Gastrocnemius medialis (tissue), 4 donors: Measurements from ENCODE around the gene TLE5. TPM values are rescaled to one million over a fixed set of nuclear protein-coding genes. Genes with fewer than 3 reads are reported as not detected.
A peak's percentile ranks its signal among the peaks of the same experiment; 100 is the strongest.

Source experiments
- ATAC-seq, 2 donors: fragments of 150-250 bp; one replicate each; pipeline ENCODE4 v1.9.1; 2016
- DNase-seq, 2 donors: peaks; one replicate each; pipeline ENCODE4 v3.0.0-alpha.2; 2019
- H3K27ac ChIP-seq, 4 donors: fragments of 200-600 bp; sonication (generic); 1 replicate in 1 of 4; 2 replicates in 3 of 4; pipeline ENCODE4 v1.5.1; 2016 to 2018; ENCODE audit warnings: mild to moderate bottlenecking in 2 of 4, moderate library complexity in 1 of 4
- H3K27me3 ChIP-seq, 3 donors: fragments of 200-600 bp; sonication (generic) in 2 of 3; 1 replicate in 1 of 3; 2 replicates in 2 of 3; pipeline versions ENCODE4 v1.5.1 to v1.6.0; 2016 to 2019; ENCODE audit warnings: mild to moderate bottlenecking in 1 of 3, moderate library complexity in 1 of 3
- H3K36me3 ChIP-seq, 2 donors: fragments of 200-600 bp; sonication (generic) in 1 of 2; one replicate each; pipeline ENCODE4 v1.5.1; 2017 to 2018
- H3K4me1 ChIP-seq, 2 donors: fragments of 200-600 bp; sonication (generic) in 1 of 2; one replicate each; pipeline ENCODE4 v1.5.1; 2016 to 2017; ENCODE audit warnings: mild to moderate bottlenecking in 2 of 2
- H3K4me3 ChIP-seq, 4 donors: fragments of 200-600 bp; sonication (generic) in 3 of 4; 1 replicate in 1 of 4; 2 replicates in 3 of 4; pipeline ENCODE4 v1.5.1; 2016 to 2019; ENCODE audit warnings: mild to moderate bottlenecking in 2 of 4
- H3K9me3 ChIP-seq, 3 donors: fragments of 200-600 bp; sonication (generic) in 2 of 3; 1 replicate in 1 of 3; 2 replicates in 2 of 3; pipeline ENCODE4 v1.5.1; 2016 to 2019
- POLR2A ChIP-seq, 2 donors: fragments of 450-650 bp; IDR thresholded peaks; one replicate each; pipeline ENCODE4 v1.6.1; 2017; ENCODE audit warnings: antibody characterized with exemption in 2 of 2, mild to moderate bottlenecking in 2 of 2, moderate library complexity in 2 of 2
- in situ Hi-C, 4 donors: fragments of 200-750 bp; cut with MboI; loops; one replicate each; pipeline versions ENCODE4 v1.15.0 to v1.8.0; 2017; ENCODE audit warnings: low sequenced_read_pairs in 4 of 4
- intact Hi-C: fragments of 100-400 bp; cut with DNase I; formaldehyde crosslinking; loops from one replicate; pipeline ENCODE4 v1.15.1; 2023; ENCODE audit warnings: low total_unique reads
- total RNA-seq, 4 donors: library from RNA; depleted of rRNA; stranded (reverse); fragments of >200 nt; gene quantifications; one replicate each; pipeline versions ENCODE4 v1.1.0 to v1.2.3, GENCODE V29; 2016
- TF ChIP-seq, protein P1 (sequence below), 5 experiments: fragments of 450-650 bp in 3 of 5; fragments of 200-600 bp in 2 of 5; sonication (generic) in 2 of 5; IDR thresholded peaks in 4 of 5; conservative IDR thresholded peaks in 1 of 5; 1 replicate in 4 of 5; 2 replicates in 1 of 5; pipeline ENCODE4 v1.5.1; 2016 to 2019; ENCODE audit warnings: antibody characterized with exemption in 5 of 5, mild to moderate bottlenecking in 3 of 5, moderate library complexity in 3 of 5

Gene TLE5
- total RNA-seq, 4 donors from 2014 or later = 437 to 686 (median 474) TPM

GRCh38 chr19:3108775-3109174 is 46.5 kb upstream of the TLE5 start:
- Histone ChIP-seq H3K4me3 (no peak overlapping the region), H3K27ac (no peak overlapping the region), H3K27me3 (no peaks in the 10 kb centered on the region), H3K36me3 (no peaks in the 10 kb centered on the region), H3K9me3 (no peaks in the 10 kb centered on the region), H3K4me1 (peaks cover 7 to 39% of the 10 kb centered on the region in 2 donors)
- in situ Hi-C loops (loop anchor here in 2 of 4 donors (10.0 kb wide), 2 partner anchors 144 to 154 kb away; no protein-coding TSS in a partner anchor), intact Hi-C loops (loop anchor here (5.0 kb wide), 1 partner anchor 81 kb away; the partner anchor contains the start of gene TLE2)
- DNase-seq (peak in 1 of 2 donors; percentile 48), ATAC-seq (peak in 1 of 2 donors; percentile 68)
- TF ChIP-seq, protein P1, sequence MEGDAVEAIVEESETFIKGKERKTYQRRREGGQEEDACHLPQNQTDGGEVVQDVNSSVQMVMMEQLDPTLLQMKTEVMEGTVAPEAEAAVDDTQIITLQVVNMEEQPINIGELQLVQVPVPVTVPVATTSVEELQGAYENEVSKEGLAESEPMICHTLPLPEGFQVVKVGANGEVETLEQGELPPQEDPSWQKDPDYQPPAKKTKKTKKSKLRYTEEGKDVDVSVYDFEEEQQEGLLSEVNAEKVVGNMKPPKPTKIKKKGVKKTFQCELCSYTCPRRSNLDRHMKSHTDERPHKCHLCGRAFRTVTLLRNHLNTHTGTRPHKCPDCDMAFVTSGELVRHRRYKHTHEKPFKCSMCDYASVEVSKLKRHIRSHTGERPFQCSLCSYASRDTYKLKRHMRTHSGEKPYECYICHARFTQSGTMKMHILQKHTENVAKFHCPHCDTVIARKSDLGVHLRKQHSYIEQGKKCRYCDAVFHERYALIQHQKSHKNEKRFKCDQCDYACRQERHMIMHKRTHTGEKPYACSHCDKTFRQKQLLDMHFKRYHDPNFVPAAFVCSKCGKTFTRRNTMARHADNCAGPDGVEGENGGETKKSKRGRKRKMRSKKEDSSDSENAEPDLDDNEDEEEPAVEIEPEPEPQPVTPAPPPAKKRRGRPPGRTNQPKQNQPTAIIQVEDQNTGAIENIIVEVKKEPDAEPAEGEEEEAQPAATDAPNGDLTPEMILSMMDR (IDR thresholded peaks at IDR 0.05 in 4 of 5, conservative IDR thresholded peaks at IDR 0.05 in 1 of 5) = peak; percentile 52 to 84 (median 78)
- TF ChIP-seq POLR2A (IDR thresholded peaks at IDR 0.05) = no peak

DNA sequence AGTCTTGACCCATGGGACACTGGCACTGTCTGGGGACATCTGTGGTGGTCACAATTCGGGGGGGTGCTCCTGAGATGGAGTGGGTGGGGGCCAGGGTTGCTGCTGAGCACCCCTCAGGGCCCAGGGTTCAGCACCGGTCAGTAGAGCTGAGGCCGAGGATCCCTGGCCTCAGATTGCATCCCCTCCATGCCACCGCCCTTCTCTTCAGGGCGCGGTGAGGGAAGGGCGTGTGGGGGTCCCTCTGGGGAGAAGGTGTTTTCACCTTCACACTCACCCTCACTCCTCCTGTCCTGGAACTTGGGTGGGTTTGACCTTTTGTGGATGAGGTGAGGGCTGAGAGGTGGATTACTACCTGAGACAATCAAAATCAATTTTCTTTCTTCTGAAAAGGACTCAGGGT is 45.4 kb upstream of the TLE5 start:
- no peak overlapping the region for H3K27ac ChIP-seq
- peaks cover 13 to 48% of the 10 kb centered on the region in 2 donors for H3K4me1 ChIP-seq
- no peaks in the 10 kb centered on the region for H3K27me3 ChIP-seq
- no peak overlapping the region for H3K4me3 ChIP-seq
- intact Hi-C loops (loop anchor here (5.0 kb wide), 1 partner anchor 80 kb away; the partner anchor contains the start of gene TLE2), in situ Hi-C loops (loop anchor here in 2 of 4 donors (10.0 kb wide), 2 partner anchors 143 to 153 kb away; no protein-coding TSS in a partner anchor)
- DNase-seq = no peak
- no peak for ATAC-seq
- no peak for TF ChIP-seq POLR2A (IDR thresholded peaks at IDR 0.05)
- TF ChIP-seq, protein P1 (IDR thresholded peaks at IDR 0.05 in 4 of 5, conservative IDR thresholded peaks at IDR 0.05 in 1 of 5) = no peak
- no peaks in the 10 kb centered on the region for H3K36me3 ChIP-seq
- H3K9me3 ChIP-seq = no peaks in the 10 kb centered on the region

- in situ Hi-C loops = loop anchor here in 2 of 4 donors (10.0 kb wide), 2 partner anchors 142 to 152 kb away; no protein-coding TSS in a partner anchor
- peaks cover 18 to 55% of the 10 kb centered on the region in 2 donors for H3K4me1 ChIP-seq
- no peaks in the 10 kb centered on the region for H3K9me3 ChIP-seq
Observed at GRCh38 chr19:3106509-3107141, 44.3 kb upstream of the TLE5 start.

GRCh38 chr19:3105641-3106508 is 43.6 kb upstream of the TLE5 start:
- Histone ChIP-seq H3K36me3 (no peaks in the 10 kb centered on the region), H3K9me3 (no peaks in the 10 kb centered on the region), H3K4me3 (no peak overlapping the region), H3K27ac (no peak overlapping the region), H3K27me3 (no peaks in the 10 kb centered on the region), H3K4me1 (peaks cover 23 to 60% of the 10 kb centered on the region in 2 donors)
- TF ChIP-seq, protein P1 (IDR thresholded peaks at IDR 0.05 in 4 of 5, conservative IDR thresholded peaks at IDR 0.05 in 1 of 5) = no peak
- intact Hi-C loops = loop anchor here (2.0 to 5.0 kb wide), 3 partner anchors 29 to 143 kb away; partner anchors contain the start of gene TLE2
- no peak for DNase-seq
- in situ Hi-C loops = loop anchor here in 2 of 4 donors (10.0 kb wide), 2 partner anchors 141 to 151 kb away; no protein-coding TSS in a partner anchor
- ATAC-seq = no peak

More at GRCh38 chr19:3106509-3107141, 44.3 kb upstream of the TLE5 start:
- no peak for ATAC-seq
- intact Hi-C loops = loop anchor here (5.0 kb wide), 1 partner anchor 79 kb away; the partner anchor contains the start of gene TLE2
- no peak for DNase-seq
- no peaks in the 10 kb centered on the region for H3K27me3 ChIP-seq
- TF ChIP-seq POLR2A (IDR thresholded peaks at IDR 0.05) = no peak
- TF ChIP-seq, protein P1 (IDR thresholded peaks at IDR 0.05 in 4 of 5, conservative IDR thresholded peaks at IDR 0.05 in 1 of 5) = no peak
- no peak overlapping the region for H3K27ac ChIP-seq
- H3K4me3 ChIP-seq = no peak overlapping the region
- H3K36me3 ChIP-seq = no peaks in the 10 kb centered on the region
